Fibroblast of the conjunctiva (primary cell): ENCODE measurements around the gene SMAD2.
"Not testable (repeated sequence)": the region's sequence is repeated elsewhere in the genome, so short reads cannot be mapped to it uniquely, and the experiment has no call there.

Source experiments
- DNase-seq: peaks from one replicate; pipeline ENCODE4 v3.0.0-alpha.2; 2010; ENCODE audit warnings: low read depth

The SMAD2 gene

DNA sequence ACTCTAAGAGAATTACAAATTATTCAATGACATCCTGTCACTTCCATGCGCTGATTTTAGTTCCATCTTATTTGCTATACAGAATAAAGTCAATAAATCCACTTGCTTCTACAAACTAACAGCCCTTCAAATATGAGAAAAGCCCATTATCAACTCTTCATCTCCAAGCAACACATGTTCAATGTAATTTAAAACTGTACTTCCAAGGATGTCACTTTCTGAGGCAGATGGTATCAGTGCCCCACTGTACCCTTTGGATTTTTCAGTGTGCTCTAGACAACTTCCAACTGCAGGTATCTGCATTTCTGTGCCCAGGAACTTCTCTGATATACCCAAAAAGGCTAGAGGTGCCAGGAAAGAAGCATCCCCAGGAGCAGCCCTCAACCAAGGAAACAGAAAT lies 87.6 kb downstream of the SMAD2 start:
- no peak for DNase-seq

DNA sequence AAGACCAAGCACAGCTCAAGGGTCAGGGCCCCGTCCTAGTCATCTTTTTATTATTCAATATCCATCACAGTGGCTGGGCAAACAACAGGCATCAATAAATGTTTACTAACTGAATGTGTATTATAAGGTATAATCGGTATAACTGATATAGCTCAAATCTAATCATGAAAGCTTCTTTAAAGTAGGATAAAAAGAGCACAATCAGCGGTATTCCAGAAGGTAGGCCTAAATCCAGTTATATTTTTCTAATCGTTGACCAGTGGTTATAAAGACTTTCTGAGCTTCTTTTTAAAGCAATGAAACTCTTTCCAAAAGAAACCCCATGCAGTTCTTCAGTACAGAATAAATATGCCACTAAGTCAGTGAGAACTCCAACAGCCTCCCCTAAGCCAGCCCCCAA lies 92.1 kb downstream of the SMAD2 start:
- DNase-seq: no peak

DNA sequence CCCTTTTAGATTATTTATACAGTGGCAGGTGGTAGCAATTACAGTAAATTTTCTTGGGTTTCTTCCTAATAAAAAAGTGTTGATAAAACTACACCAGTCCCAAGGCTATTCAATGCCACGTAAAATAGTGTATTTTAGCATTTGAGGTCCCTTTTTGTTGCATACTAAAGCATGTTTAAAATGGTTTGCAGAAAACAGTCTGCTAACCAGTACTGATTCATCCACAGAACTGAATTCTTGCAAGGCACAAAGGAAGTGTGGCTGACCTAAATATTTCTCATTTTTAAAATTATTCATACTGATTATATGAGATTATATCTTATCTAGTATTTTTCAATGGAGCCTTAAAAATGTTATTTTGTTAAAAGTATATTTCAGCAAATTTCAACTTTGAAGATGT lies 98.1 kb downstream of the SMAD2 start:
- DNase-seq: no peak

DNA sequence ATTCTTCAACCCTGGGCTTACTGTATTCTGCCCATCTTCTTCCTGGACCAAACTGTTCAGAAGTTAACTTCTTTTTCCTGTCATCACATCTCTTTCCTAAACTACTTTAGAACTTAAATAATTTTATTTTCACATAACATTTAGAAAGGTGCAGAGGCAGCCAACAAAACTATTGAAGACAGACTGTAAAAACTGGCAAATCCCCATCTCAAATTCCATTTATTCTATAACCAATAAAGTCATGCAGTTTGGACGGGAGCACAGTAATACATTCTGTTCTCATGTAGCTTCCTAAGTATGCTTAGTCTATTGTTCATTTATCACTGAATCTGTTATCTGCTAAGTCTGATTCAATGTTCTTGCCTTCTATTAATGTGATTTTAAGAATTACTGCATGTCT lies 99.1 kb downstream of the SMAD2 start:
- no peak for DNase-seq

DNA sequence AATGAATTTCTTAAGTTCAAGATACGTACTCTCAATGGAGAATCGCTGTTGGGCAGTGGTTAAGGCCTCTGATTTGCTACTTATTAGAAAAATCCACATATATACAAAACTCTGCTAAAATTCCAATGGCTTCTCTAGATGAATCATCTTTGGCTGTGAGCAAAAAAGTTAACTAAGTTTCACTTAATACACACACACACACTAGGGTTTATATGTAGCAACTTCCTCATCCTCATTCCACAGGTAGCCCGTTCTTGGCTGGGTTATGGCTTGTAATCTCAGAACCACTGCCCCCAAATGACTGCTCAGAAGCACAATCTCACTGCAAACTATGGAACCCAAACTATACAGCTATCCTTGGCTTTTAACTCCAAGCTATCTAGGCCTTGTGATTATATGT lies 99.7 kb downstream of the SMAD2 start:
- no peak for DNase-seq

DNA sequence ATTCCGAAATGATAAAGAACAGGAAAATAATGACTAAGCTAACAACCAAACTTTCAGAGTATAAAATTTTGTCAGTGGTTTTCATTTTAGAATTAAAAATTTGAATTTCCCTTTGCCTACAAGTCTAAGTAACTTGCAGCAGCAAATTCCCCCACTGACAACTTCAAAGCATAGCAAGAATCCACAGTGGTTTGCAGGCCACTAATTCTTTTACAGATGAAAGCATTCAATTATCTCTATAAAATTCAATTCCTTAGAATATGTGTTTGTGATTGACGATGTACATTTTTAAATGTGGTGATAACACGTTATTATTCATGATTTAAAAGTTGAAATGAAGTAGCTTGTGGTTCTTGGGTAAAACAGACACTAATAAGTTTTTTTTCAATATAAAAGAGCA lies 100.6 kb downstream of the SMAD2 start:
- no peak for DNase-seq

DNA sequence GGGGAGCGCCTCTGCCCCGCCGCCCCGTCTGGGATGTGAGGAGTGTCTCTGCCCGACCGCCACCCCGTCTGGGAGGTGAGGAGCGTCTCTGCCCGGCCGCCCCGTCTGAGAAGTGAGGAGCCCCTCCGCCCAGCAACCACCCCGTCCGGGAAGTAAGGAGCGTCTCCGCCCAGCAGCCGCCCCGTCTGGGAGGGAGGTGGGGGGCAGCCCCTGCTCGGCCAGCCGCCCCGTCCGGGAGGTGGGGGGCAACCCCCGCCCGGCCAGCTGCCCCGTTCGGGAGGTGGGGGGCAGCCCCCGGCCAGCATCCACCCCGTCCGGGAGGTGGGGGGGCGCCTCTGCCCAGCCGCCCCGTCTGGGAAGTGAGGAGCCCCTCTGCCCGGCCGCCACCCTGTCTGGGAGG lies 102.4 kb downstream of the SMAD2 start:
- DNase-seq: not testable (repeated sequence)

DNA sequence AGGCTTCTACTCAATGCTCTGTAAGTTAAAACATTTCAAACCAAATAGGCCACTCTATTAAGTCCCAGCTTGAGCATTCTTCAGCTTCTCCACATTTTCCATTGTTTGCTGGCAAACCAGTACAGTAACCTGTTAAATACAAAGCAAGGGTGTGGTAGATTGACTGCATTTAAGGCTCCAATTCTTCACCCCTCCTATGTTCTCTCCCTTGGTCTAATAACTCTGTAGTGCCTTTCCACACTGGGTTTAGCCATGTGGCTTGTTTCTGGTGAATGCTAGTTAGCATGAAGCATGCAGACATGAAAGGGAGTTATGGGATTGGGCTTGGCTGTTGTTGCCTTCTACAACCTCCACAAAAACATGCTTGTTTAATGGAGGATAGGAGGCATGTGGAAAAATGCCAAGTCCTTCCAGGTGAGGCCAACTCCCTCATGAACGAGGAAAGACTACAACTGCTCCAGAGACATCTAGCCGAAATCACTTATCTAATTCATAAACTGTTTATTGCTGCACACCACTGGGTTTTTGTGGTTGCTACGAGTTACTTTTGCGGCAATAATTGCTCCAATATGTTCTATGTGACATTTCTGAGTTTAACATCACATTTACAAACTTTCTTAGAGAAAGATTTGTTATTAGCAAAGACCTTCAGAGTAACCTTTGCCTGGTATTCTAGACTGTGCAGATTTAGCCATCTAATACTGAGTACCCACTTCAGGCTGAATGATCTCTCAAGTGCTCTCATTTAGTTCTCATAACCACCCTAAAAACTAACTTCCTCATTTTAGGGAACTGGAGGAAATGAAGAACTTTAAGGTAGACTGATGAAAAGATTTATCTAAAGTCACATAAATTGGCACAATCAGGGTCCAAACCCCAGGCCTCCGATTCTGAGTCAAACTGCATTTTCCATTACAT lies 104.0 kb downstream of the SMAD2 start:
- no peak for DNase-seq

DNA sequence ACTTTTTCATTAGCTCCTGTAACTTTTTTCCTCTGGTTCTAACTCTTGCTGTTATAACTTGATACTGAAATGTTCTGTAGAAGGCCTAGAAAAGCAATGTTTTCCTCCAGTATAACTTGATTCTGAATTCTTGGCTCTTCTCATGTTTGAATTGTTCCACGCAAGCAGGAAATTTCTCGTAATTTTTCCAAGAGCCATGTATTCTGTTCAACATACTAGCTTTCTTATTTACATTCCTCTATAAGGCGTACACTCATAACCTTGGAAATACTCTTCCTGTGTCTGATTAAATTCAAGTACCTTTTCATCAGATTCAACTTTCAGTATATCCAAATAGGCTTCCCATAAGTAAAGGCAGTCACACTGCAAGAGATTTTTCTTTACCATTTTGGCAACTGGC lies 109.1 kb downstream of the SMAD2 start:
- DNase-seq: no peak

DNA sequence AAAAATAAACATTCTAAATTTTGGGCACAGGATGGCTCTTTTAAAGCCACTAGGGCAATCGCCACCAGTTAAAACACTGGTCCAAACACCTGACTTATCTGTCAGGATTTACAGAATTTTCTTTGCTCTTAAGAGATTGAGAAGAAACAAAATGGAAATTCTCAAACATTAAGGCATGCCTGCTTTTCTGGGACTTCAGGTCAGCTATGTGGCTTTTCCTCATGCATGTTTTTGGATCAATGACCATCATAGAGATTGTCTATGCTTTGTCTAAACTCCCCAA lies 112.7 kb downstream of the SMAD2 start:
- DNase-seq: no peak

DNA sequence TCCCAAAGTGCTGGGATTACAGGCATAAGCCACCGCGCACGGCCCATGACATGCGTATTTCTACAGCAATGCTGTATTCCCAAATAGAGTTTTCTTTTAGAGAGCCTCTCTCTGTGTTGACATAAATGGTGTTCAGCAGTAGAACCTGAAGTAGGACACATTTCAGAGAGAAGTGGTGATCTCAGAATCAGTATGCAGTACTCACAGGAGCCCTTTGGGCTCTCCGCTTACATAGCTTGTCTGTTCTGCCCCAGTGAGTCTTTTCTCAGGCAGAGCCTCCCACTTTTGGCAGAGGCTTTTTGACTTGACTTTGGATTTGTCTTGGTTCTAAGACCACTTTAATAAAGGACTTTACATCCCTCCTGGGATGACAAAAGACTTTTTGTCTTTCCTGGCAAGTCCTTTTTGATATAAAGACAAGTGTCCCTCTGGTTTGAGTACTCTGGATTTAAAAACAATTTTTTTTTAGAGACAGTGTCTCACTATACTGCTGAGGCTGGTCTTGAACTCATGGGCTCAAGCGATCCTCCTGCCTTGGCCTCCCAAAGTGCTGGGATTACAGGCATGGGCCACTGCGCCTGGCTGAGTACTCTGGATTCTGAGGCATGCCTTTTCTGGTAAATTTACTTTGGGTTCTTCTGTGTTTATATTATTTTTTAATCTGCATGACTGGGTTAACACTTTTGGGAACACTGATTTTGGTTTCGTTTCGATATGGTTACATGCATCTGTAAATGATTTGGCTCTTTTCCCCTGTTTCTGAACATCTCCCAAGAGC lies 113.3 kb downstream of the SMAD2 start:
- peak; percentile 27 for DNase-seq

DNA sequence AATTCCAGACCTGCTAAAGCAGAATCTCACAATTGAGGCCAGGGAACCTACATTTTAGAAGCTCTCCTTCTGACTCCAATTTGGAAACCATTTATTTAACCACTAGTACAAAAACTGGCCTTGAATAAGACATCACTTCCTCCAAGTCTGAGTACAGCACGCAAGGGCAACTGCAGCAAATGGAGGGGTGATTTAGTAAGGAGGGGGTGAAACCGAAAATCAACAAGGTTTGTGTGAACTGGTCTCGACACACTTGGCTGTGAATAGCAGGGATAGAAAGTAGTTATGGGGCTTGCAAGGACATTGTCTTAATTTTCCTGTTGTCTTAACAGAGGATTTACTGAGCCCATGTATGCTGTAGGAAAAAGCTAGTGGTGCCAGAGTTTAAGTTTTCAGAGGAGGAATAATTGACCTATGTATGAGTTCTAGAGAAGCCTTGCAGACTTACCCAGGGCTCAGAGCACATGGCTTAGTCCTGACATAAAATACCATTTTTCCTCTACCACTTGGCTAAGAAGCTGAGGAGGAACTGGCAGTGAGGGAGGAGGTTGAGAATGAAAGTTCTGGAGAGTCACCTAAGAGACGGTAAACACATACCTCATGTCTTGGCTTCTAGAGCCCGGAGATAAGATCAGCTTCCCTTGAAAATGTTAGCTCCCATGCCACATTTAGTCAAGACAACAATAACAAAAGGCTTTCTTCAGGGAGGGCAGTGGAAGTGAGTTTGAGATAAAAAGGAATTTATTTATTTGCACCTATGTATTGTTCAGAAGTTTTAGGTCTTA lies 114.8 kb downstream of the SMAD2 start:
- DNase-seq: no peak

DNA sequence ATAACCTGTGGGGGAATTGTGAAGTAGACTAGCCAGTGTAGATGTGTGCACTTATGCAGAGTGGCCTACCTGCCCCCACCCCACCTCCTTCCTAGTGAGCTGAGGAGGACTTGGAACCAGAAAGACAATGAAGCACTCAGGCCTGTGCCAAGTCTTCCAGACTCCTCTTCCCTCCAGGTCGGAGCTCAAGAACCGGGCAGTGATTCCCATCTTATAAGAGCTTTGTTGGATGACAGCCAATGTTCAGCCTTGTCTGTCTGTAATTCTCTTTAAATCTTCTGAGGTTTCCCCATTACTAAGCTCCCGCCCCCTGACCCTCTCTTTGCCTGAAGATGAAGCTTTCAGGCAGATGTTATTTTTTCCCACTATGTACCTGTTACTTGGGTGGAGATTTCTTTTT lies 121.0 kb downstream of the SMAD2 start:
- DNase-seq: no peak

DNA sequence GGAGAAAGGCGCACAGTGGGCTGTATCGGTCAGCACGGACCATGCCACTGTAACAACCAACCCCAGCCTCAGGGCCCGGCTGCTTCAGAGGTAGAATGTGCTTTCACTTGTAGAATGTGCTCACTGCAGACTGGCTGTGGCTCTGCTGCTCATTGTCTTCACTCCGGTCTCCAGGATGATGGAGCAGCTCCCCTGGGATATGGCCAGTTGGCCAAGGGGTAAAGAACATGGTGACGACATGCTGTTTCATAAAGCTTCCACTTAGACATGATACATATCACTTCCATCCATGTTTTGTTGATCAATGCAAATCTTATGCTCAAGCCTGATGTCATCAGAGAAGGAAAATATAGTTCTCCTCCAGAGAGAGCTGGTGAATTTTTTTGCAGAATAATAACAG lies 127.7 kb downstream of the SMAD2 start:
- no peak for DNase-seq

DNA sequence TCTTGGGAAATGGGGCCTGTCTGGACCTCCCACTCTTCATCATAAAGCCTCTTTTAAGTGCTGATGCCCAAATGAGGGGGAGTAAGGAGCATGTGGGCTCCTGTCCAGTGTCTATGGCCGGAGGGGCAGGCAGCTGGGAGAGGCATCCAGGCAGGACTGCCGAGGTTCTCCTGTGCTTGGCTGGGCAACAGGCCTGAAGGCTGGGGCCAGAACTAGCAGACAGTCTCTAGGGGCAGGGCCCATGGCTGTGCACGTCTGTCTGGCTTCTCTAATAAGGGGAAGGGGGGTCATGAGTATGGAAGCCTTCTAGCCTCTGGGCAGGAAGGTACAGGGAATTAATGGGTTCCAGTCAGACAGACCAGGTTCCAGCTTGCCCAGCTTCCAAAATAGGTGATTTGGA lies 128.6 kb downstream of the SMAD2 start:
- DNase-seq: no peak

DNA sequence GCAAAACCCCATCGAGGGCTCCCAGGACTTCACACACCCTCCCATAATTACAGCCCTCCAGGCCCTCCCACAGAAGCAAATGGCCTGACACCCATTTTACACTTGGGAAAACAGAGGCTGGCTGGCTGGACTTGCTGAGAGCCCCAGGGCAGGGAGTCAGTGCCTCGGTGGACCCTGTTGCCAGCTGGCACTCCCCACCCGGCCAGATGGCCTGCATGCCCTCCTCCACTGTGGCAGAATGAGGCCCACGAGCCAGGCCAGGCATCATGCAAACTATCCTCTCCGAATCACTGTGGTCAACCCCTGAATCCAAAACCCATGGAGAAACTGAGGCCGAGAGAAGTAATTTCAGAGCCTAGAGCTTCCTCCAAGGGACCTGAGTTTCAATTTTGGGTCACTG lies 129.7 kb downstream of the SMAD2 start:
- no peak for DNase-seq

DNA sequence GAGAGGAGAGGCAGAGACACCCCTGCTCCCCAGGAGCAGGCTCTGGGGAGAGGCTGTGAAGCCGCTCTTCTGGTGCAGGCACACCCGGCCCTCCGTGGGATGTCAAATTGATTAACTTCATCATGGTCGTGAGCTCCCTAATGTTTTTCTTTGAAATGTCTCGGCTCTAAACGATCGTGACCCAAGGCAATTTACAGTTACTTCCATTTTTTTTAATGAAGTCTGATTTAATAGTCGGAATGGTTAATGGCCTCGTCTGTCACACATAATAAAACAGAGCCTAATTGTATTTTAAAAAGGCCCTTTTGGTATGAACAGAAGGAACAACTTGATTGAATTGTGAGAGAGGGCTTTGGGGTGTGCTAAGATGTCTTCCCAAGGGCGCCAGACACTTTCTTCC lies 130.2 kb downstream of the SMAD2 start:
- no peak for DNase-seq

DNA sequence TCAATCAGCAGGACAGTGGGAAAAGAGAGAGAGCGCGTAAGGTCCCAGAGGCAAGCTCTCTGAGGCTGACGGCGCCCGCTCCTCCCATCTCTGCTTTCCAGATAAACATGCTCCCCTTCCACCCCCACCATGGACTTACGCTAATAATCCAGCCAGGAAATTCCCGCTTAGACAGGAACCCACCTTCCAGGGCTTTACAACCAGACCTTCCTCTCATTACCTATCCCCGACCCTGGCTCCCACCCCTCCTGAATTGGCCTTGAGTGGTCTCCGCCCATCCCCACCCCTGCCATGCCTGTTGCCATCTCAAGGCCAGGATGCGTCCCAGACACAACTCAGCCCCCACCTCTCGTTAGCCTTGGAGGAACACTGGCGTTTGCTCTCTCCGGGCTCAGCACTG lies 131.1 kb downstream of the SMAD2 start:
- DNase-seq: no peak

DNA sequence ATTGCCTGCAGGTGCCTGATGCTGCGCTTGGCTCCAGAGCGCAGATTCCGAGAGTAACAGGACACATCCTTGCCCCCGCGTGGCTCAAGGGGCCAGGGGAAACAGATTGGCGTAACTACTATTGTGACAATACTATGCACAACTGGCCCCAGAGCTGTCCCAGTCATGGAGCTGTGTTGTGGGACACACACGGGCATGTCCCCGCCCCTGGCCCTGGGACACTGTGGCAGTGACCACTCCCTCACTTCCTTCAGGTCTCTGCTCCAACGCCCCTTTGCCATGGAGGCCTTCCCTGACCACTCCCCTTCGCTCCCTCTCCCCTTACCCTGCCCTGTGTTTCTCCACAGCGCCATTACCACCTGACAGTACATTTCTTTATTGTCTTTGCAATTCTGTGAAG lies 132.1 kb downstream of the SMAD2 start:
- no peak for DNase-seq

DNA sequence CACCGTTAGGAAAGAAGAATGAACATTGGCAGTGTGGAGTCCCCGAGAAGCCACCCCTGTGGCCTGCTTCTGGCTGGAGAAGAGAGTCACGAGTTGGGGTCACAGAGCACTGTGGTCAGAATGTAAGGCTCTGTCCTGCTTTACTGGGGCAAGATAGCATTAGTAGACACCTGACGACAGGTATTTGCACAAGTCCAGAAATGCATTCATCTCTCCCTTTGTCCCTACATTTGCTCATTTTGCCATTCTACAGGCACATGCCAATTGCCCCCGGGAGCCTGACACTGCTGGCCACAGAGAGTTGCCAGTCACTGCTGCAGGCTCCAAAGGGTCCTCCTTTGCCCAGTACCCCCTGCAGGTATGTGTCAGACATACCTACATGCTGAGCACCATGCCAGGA lies 133.3 kb downstream of the SMAD2 start:
- no peak for DNase-seq

DNA sequence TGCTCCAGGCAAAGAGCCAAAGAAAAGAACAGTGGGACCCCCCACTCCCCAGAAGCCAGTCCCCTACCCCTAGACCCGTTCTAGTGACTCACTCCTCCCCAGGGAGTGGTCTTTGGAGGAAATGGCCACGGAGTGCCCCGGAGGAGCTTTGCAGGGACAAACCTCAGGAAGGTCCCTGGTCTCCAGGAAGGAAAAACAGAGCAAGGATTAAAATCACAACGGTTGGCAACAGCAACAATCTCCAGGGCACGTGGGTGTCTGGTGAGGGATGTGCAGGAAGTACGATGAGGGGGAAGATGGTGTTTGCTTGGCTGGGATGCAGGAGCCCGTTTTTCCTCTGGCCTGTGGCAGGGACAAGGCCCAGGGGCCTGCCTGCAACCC lies 135.0 kb downstream of the SMAD2 start:
- no peak for DNase-seq

DNA sequence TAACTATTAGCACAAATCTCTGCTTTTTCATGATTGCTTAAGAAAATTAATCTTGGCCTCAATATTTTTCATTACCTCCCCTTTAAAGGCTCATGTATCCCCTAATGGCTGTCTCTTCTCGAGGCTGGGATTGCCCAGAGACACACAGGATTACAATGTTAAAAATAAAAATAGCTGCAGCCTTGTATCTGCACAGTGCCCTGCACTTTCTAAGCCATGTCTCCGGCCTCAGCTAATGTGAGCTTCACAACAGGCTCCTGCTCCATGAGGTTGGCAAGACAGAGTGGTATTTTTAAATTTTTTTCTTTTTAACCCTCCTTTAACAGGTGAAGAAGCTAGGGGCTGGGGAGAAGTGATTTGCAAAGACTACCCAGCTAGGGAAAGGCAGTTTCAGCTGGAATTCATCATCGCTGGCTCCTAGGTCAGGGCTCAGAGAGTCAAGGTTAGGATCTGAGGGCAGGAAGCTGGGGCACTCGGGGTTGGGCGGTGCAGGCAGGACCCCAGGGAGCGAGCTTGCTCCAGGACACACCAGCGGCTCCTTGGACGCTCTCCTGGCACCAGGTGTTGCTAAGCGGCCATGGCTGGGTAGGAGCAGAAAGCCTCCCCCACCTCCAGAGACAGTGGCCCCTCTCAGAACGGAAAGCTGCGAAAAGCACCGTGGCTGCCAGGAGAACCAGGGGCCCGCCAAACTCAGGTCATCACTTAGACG lies 135.6 kb downstream of the SMAD2 start:
- DNase-seq: no peak
